Colonic mucosa (tissue), 4 donors: ENCODE measurements around the gene PAX3. TPM values are rescaled to one million over a fixed set of nuclear protein-coding genes. Genes with fewer than 3 reads are reported as not detected.
A peak's percentile ranks its signal among the peaks of the same experiment; 100 is the strongest.

Experiments used
- DNase-seq: peaks from one replicate; pipeline ENCODE4 v3.0.0-alpha.2; 2020
- H3K27ac ChIP-seq: fragments of 200-600 bp; one replicate; pipeline ENCODE4 v1.8.0; 2021
- H3K27me3 ChIP-seq: fragments of 200-600 bp; one replicate; pipeline ENCODE4 v1.8.0; 2021
- H3K36me3 ChIP-seq: fragments of 200-600 bp; one replicate; pipeline ENCODE4 v1.8.0; 2021
- H3K4me1 ChIP-seq: fragments of 200-600 bp; one replicate; pipeline ENCODE4 v1.8.0; 2021; ENCODE audit warnings: mild to moderate bottlenecking
- H3K4me3 ChIP-seq: fragments of 200-600 bp; one replicate; pipeline ENCODE4 v1.8.0; 2021
- H3K9ac ChIP-seq, 2 donors: one replicate each; pipeline ENCODE4 v1.7.0; 2013; ENCODE audit warnings: control low read depth in 2 of 2, low read depth in 2 of 2, low read length in 2 of 2
- H3K9me3 ChIP-seq: fragments of 200-600 bp; one replicate; pipeline ENCODE4 v1.8.0; 2021
- intact Hi-C: fragments of 100-400 bp; cut with DNase I; formaldehyde crosslinking; loops from one replicate; pipeline ENCODE4 v1.14.1; 2022
- total RNA-seq, 2 donors: library from RNA; stranded (reverse); fragmentation: NEBNext Ultra II Directional in 1 of 2; extraction: Animal tissue kit (Norgen Biotek cat#: 25700) in 1 of 2; gene quantifications; one replicate each; pipeline ENCODE4 v1.2.1, GENCODE V29; 2021
- TF ChIP-seq, protein P1 (sequence below): fragments of 200-600 bp; IDR thresholded peaks from one replicate; pipeline ENCODE4 v1.8.0; 2022; ENCODE audit warnings: antibody characterized with exemption, mild to moderate bottlenecking
- donor health status: healthy.
- donor health status: DM: no; HTN: no; CAD: no.
- donor health status: DM: no; HTN: no; CAD: no.

The PAX3 gene
- total RNA-seq, 2 donors from 2014 or later: 0.16 TPM; not detected in 1

- TF ChIP-seq, protein P1, sequence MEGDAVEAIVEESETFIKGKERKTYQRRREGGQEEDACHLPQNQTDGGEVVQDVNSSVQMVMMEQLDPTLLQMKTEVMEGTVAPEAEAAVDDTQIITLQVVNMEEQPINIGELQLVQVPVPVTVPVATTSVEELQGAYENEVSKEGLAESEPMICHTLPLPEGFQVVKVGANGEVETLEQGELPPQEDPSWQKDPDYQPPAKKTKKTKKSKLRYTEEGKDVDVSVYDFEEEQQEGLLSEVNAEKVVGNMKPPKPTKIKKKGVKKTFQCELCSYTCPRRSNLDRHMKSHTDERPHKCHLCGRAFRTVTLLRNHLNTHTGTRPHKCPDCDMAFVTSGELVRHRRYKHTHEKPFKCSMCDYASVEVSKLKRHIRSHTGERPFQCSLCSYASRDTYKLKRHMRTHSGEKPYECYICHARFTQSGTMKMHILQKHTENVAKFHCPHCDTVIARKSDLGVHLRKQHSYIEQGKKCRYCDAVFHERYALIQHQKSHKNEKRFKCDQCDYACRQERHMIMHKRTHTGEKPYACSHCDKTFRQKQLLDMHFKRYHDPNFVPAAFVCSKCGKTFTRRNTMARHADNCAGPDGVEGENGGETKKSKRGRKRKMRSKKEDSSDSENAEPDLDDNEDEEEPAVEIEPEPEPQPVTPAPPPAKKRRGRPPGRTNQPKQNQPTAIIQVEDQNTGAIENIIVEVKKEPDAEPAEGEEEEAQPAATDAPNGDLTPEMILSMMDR: no peak
- H3K27ac ChIP-seq: no peak overlapping the region
- peaks cover 18% of the 10 kb centered on the region for H3K4me1 ChIP-seq
- no peak overlapping the region for H3K9ac ChIP-seq
- H3K9me3 ChIP-seq: no peaks in the 10 kb centered on the region
- peaks cover 96% of the 10 kb centered on the region for H3K27me3 ChIP-seq
- H3K4me3 ChIP-seq: peak overlapping the region; percentile 43
- intact Hi-C loops: no loop called here
- peak; percentile 36 for DNase-seq
- H3K36me3 ChIP-seq: no peaks in the 10 kb centered on the region
Observed at GRCh38 chr2:222305516-222306392, 7.0 kb upstream of the PAX3 start.

DNA sequence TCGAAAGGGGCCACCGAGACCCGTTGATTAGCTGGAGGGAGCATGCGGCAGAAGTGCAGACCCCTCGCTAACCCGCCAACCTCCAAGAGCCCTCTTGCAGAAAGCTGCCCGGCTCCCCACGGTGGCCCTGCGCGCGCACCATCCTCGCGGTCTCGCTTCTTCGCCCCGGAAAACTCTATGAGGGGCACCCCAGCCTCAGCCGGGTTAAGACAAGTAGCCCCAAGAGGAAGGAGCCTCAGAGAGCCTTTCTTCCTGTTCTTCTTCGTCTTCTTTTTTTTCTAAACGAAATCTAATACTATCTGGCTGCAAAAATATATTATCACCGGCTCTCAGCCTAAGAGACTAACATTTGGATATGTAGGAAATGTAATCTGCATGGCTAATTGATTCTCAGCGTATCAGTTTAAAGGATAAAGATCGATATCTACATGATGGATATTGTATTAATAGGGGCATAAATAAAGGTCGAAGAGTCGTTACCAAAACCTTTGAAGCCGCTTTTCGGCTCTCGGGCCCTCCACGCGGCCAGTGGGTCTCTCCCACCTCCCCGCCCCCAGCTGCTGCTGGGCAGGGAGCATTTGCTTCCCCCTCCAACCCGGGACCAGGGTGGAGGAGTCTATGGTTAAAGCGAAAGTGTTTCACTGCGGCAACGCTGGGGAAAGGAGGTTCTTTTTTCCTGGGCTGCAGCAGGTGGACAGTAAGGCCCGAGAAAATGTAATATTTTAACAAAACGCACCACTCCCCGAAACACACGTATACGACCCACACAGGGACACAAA, 6.1 kb upstream of the PAX3 start:
- intact Hi-C loops: no loop called here
- TF ChIP-seq, protein P1: no peak
- no peak overlapping the region for H3K27ac ChIP-seq
- H3K9ac ChIP-seq: no peak overlapping the region
- no peaks in the 10 kb centered on the region for H3K36me3 ChIP-seq
- peaks cover 97% of the 10 kb centered on the region for H3K27me3 ChIP-seq
- H3K4me3 ChIP-seq: peak overlapping the region; percentile 43
- H3K9me3 ChIP-seq: no peaks in the 10 kb centered on the region
- no peak for DNase-seq
- peaks cover 18% of the 10 kb centered on the region for H3K4me1 ChIP-seq

DNA sequence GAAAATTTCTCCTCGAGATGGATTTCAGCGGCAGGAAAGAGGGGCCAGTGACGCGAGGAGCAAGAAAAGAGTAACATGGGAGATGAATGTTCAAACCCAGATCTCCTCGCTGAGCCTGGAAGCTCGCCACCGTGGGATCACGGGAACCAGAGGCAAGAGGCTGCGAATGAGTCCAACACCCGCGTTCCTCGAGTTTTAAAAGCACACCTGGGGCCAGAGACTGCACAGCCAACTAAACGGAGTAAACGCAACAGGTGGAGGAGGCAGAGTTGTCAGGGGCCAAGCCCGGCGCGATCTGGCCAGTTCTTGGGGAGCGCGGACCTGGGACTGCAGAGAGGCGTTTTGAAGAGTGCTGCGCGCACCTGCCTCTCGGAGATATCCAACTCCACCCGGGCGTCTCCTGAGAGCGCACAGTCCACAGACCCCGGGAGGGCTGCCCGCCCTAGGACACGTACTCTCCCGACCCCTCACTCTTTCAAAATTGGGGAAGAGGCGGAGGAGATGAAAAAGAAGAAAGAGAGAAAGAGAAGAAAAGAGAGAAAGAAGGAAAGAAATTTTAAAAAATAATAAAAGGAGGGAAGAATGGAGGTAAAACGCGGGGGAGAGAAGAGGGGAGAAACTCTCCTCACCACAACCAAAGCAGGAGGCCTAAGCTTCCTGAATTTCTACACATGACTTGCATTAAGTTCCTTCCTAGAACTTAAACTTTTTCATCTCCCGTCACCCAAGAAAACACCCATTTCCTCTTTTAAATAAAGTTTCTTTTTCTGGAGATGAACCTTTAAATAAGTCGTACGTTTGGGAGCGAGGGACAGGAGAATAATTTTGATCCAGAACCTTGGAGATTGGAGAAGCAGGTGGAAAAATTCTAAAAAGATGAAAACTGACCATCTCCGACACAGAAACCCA, 5.3 kb upstream of the PAX3 start:
- DNase-seq: no peak
- TF ChIP-seq, protein P1: no peak
- peaks cover 18% of the 10 kb centered on the region for H3K4me1 ChIP-seq
- H3K9ac ChIP-seq: no peak overlapping the region
- intact Hi-C loops: no loop called here
- H3K27me3 ChIP-seq: peaks cover 97% of the 10 kb centered on the region
- no peak overlapping the region for H3K4me3 ChIP-seq
- no peak overlapping the region for H3K27ac ChIP-seq
- no peaks in the 10 kb centered on the region for H3K36me3 ChIP-seq
- no peaks in the 10 kb centered on the region for H3K9me3 ChIP-seq

DNA sequence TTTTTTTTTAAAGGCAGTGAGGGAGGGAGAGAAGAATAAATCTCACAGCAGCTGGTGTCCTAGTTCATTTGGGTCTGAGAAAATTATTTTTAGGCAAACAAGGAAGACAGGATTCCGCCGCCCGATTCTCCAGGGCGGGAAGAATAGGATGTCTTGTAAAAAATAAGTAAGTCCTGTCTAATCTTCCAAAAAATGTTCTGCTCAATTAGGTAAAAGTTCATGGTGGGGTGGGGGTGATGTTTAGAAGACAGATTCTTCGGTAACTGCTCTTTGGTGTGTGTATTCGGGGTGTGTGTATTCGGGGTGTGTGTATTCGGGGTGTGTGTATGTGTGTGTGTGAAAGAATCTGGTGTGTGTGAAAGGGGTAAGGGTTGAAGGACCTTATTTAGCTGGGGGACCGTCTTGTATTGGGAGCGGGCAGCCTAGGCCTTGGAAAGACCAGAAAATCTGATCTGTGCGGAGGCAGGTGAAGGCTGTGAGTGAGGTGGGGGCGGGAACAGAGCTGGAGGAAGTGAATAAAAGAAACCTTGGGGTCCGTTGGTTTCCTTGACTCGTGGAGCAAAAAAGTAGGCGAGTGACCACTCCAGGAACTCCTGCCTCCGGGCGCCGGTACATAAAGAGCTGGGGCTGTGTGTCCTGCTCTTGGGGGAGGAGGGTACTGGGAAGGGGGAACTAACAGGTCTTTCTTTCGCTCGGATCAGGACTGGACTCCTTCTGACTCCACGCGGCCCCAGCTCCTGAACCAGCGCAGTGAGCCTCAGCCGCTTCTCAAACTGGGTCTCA, 4.4 kb upstream of the PAX3 start:
- intact Hi-C loops: no loop called here
- Histone ChIP-seq H3K27me3 (peaks cover 96% of the 10 kb centered on the region), H3K4me3 (no peak overlapping the region), H3K27ac (no peak overlapping the region), H3K36me3 (no peaks in the 10 kb centered on the region), H3K9me3 (no peaks in the 10 kb centered on the region), H3K9ac (no peak overlapping the region), H3K4me1 (peaks cover 23% of the 10 kb centered on the region)
- TF ChIP-seq, protein P1: no peak
- no peak for DNase-seq
